SJCRH30 (cell line): ENCODE data around the gene RPL31. TPM values are rescaled to one million over a fixed set of nuclear protein-coding genes. Genes with fewer than 3 reads are reported as not detected.

Experiments used
- DNase-seq, 2 experiments: peaks; one replicate each; pipeline ENCODE4 v3.0.0-alpha.2; 2015 to 2020
- H3K27ac ChIP-seq: fragments of 250-450 bp; sonication (Bioruptor Pico); 2 replicates; pipeline ENCODE4 v1.5.1; 2020; ENCODE audit warnings: mild to moderate bottlenecking, moderate library complexity
- H3K27me3 ChIP-seq: fragments of 250-450 bp; sonication (Bioruptor Pico); 2 replicates; pipeline ENCODE4 v1.5.1; 2020; ENCODE audit warnings: mild to moderate bottlenecking, moderate library complexity
- H3K36me3 ChIP-seq: fragments of 250-450 bp; sonication (Bioruptor Pico); 2 replicates; pipeline ENCODE4 v1.5.1; 2020; ENCODE audit warnings: mild to moderate bottlenecking, moderate library complexity
- H3K4me1 ChIP-seq: fragments of 250-450 bp; sonication (Bioruptor Pico); 2 replicates; pipeline ENCODE4 v1.5.1; 2020; ENCODE audit warnings: mild to moderate bottlenecking, moderate library complexity
- H3K4me3 ChIP-seq: fragments of 250-450 bp; sonication (Bioruptor Pico); 2 replicates; pipeline ENCODE4 v1.5.1; 2020; ENCODE audit warnings: mild to moderate bottlenecking, moderate library complexity
- H3K9me3 ChIP-seq: fragments of 250-450 bp; sonication (Bioruptor Pico); replicated peaks from 2 replicates; pipeline ENCODE4 v1.5.1; 2020; ENCODE audit warnings: mild to moderate bottlenecking, moderate library complexity
- total RNA-seq: library from RNA; depleted of rRNA; stranded (reverse); fragments of >200 nt; shearing (Covaris generic); gene quantifications from 2 replicates; pipeline ENCODE4 v1.2.3, GENCODE V29; 2014

Gene RPL31
- total RNA-seq, 1 experiment from 2014 or later: 2,572 TPM

DNA sequence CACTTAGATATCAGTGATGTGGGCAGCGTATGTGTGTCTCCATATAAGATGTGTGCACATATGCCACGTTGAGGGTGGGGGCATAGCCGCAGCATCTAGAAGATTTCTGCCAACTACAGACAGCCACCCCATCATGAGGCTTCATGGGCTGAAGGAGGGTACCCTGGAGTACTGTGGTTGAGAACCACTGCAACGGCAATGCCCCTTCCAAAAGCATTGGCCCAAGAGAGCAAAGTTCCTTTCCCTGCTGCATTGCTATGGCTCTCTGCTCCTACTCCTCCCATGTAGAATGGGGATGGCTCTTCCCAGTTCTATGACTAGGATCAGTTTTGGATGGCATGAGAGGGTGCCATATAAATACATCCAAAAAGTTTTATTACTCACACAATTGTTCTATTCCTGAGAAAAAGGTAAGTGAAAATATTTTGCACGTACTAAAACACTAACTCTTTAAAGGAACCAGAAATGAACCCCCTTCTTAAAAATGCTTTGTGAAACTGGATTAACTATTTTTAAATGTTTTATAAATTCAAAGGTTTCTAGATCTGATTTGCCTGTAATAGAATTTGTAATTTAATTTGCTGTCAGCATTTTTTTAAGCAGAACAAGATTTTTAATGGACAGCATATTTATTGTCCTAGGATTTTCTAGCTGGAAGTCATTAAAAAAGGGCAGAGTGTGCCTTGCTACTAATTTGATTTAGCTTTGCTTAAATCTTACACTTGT is 4.4 kb upstream of the RPL31 start:
- Histone ChIP-seq H3K4me3 (no peak overlapping the region), H3K36me3 (peaks cover 3% of the 10 kb centered on the region), H3K9me3 (0 out of 2 replicates have a peak, but pooled peaks cover 2% of the 10 kb centered on the region), H3K27ac (no peak overlapping the region), H3K27me3 (peaks cover 16% of the 10 kb centered on the region), H3K4me1 (peaks cover 3% of the 10 kb centered on the region; the same call in 1 of the 2 replicates)
- DNase-seq: no peak

DNA sequence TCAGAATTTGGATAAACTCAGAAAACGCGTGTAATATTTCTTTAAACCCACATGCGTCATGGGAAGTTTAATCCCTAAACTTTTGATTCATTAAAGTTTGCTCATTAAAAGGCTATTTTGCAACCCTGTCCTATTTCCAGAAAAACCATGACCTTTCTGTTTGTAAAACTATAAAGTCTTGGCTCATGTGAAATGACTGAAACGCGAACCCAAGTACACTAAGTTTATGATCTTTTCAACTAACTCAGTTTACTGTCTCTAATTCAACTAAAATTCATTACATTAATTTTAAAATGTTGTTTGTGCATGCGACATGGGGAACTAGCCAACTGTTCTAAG is 3.9 kb upstream of the RPL31 start:
- Histone ChIP-seq H3K27me3 (peaks cover 16% of the 10 kb centered on the region), H3K9me3 (0 out of 2 replicates have a peak, but pooled peaks cover 2% of the 10 kb centered on the region), H3K4me1 (peaks cover 3% of the 10 kb centered on the region; the same call in 1 of the 2 replicates), H3K27ac (no peak overlapping the region), H3K36me3 (peaks cover 8% of the 10 kb centered on the region), H3K4me3 (no peak overlapping the region)
- no peak for DNase-seq

DNA sequence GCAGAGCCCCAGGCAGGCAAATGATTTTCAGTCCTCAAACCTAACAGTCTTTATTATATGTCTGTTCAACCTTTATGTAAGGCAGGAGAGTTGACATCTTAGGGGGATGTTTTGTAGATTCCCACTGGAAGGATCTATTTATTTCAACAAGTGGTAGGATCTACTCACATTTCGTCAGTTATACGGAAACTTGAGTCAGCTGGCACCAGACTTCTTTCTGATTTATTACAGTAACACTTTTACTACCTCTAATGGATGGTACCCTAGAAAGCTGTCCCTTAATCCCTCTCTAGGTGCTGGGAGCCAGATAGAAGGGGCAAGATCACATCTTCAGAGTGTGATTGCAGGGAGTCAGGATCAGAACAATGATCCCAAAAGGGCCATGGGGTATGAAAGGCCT is 2.1 kb upstream of the RPL31 start:
- H3K36me3 ChIP-seq: peaks cover 26% of the 10 kb centered on the region
- no peak for DNase-seq
- H3K27me3 ChIP-seq: peaks cover 16% of the 10 kb centered on the region
- peaks cover 7% of the 10 kb centered on the region for H3K4me1 ChIP-seq
- no peak overlapping the region for H3K27ac ChIP-seq
- H3K9me3 ChIP-seq: 0 out of 2 replicates have a peak, but pooled peaks cover 2% of the 10 kb centered on the region
- H3K4me3 ChIP-seq: no peak overlapping the region

DNA sequence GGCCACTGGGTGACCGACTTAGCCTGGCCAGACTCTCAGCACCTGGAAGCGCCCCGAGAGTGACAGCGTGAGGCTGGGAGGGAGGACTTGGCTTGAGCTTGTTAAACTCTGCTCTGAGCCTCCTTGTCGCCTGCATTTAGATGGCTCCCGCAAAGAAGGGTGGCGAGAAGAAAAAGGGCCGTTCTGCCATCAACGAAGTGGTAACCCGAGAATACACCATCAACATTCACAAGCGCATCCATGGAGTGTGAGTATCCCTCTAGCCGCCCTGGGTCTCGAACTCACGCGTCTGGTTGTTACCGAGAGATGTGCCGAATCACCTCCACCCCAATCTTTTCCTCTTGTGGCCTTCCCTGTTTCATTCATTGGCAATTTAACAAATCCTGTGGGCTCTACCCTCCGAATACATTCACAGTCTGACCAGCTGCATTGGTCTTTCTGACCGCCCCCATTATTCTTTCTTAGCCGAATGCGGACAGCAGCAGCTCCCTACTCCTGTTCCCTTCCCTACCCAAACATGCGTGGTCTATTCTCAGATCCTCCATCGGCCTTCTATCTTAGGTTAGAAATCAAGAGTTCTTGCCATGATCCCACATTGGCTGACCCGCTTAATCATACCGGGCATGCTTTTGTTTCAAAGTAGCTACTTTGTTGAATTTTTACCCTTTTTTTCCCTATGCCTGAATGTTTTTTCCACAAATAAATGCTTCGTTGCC is 631 bp downstream of the RPL31 start:
- H3K4me1 ChIP-seq: peaks cover 7% of the 10 kb centered on the region
- peak overlapping the region; percentile 88 for H3K27ac ChIP-seq
- peaks cover 4% of the 10 kb centered on the region for H3K27me3 ChIP-seq
- H3K36me3 ChIP-seq: peaks cover 54% of the 10 kb centered on the region
- H3K9me3 ChIP-seq: 0 out of 2 replicates have a peak, but pooled peaks cover 2% of the 10 kb centered on the region
- peak overlapping the region; percentile 86 for H3K4me3 ChIP-seq
- peak in 1 of 2 experiments; percentile 52 for DNase-seq

DNA sequence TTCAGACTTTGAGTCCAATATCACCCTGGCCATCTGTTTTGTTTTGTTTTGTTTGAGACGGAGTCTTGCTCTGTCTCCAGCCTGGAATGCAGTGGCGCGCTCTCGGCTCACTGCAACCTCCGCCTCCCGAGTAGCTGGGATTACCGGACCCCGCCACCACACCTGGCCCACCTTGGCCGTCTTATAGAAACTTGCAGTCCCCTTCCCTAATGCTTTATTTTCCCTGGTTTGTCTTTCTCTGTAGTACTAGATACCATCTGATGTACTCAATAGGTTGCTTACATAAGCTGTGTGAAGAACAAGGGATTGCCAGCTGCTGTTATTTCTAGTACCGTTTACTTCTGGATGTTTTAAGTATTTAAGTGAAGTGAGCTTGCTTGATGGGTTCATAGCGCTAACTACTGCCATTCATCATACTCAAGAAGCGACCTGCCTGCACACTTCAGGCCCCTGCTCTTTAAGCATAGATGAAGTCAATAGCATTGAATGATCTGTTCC is 1.2 kb downstream of the RPL31 start:
- H3K9me3 ChIP-seq: 0 out of 2 replicates have a peak, but pooled peaks cover 2% of the 10 kb centered on the region
- H3K4me3 ChIP-seq: peak overlapping the region; percentile 86
- H3K4me1 ChIP-seq: peaks cover 7% of the 10 kb centered on the region
- no peaks in the 10 kb centered on the region for H3K27me3 ChIP-seq
- peak overlapping the region; percentile 88 for H3K27ac ChIP-seq
- peaks cover 60% of the 10 kb centered on the region for H3K36me3 ChIP-seq
- no peak for DNase-seq

DNA sequence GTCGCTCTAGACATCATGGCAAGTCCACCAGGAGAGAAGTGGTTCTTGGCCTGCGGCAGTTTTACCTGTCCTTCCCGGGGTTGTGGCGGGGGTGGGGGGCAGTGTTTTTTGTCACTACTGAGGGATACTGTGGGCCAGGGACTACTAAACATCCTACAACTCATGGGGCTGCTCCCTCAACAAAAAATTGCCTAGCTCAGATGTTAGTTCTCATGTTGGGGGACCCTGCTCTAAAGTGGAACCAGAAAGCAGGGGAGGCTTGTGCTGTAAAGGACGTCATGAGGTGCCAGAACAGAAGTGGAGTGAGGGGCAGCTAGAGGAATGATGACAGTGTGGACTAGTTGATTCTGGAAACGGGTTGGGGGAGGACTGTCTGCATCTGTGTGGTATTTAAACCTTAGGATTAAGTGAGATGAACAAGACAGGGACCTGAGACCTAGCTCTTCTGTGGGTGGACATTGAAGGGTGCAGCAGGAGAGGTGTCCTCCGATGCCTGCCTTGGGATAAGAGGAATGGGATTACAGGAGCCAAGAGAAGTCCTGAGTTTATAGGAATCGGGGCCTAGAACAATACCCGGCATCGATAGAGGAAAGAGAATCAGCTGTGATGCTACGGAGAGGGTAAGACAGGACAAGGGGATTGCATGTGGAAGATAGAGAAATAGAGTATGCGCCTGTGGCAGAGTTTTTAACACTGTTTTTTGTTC is 2.7 kb downstream of the RPL31 start:
- 0 out of 2 replicates have a peak, but pooled peaks cover 2% of the 10 kb centered on the region for H3K9me3 ChIP-seq
- peaks cover 65% of the 10 kb centered on the region for H3K36me3 ChIP-seq
- peaks cover 7% of the 10 kb centered on the region for H3K4me1 ChIP-seq
- no peak overlapping the region for H3K27ac ChIP-seq
- H3K27me3 ChIP-seq: no peaks in the 10 kb centered on the region
- no peak for DNase-seq
- no peak overlapping the region for H3K4me3 ChIP-seq

DNA sequence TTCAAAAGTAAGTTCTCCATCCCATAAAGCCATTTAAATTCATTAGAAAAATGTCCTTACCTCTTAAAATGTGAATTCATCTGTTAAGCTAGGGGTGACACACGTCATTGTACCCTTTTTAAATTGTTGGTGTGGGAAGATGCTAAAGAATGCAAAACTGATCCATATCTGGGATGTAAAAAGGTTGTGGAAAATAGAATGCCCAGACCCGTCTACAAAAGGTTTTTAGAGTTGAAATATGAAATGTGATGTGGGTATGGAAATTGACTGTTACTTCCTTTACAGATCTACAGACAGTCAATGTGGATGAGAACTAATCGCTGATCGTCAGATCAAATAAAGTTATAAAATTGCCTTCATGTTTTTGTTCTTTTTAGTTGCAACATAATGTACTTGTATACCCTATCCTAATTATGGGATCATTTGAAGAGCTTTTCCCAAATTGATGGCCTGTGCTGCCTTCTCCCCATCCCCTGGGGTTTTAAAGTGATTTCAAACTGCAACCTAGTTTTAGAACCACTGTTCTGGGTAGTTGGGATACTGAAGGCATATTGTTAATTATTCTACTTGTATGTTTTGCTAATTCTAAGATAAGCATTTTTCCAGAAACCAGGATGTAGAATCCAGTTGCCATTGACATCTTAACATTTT is 4.1 kb downstream of the RPL31 start:
- Histone ChIP-seq H3K27me3 (no peaks in the 10 kb centered on the region), H3K27ac (no peak overlapping the region), H3K4me1 (peaks cover 7% of the 10 kb centered on the region), H3K4me3 (no peak overlapping the region), H3K9me3 (0 out of 2 replicates have a peak, but pooled peaks cover 1% of the 10 kb centered on the region), H3K36me3 (peaks cover 71% of the 10 kb centered on the region)
- DNase-seq: no peak

DNA sequence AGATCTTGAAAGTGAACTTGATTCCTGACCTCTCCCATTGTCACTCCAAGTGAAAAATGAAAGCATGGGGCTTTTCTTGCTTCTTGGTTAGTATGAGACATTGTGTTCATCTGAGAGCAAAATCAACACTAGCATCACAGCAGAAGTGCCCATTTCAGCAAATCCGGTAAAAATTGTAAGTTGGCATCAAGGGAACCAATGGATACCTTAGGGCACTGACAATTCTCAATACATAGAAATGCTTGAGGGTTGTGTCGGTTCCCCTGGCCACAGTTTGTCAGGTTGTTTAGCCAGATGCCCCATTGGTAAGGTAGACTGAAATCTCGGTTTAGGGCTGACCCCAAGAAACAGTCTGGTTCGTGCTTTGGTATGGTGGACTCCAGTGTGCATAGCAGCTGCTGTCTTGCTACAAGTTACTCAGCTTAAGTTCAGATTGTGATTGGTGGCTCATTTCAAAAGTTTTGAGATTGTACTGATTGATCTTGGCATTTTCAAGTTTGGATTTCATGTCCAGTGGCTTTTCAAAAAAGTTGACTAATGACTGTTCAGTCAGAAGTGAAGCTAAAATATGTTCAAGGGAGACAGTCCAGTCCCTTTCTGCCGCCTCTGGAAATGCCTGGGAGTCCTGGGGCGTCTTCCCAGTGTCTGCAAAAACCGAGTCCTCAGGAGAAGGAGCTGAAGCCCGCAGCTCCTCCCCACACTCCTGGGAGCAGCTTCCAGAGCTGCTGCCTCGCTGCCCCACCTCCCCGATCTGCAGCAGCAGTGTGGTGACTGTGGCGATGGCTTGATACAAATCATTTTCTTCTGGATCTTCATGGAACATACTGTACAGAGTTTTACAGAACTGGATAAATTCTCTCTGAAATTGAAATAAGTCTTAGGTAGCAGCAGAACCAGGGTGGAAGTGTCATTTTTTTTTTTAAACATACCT is 5.6 kb downstream of the RPL31 start:
- Histone ChIP-seq H3K27me3 (no peaks in the 10 kb centered on the region), H3K9me3 (no peaks in the 10 kb centered on the region), H3K4me3 (no peak overlapping the region), H3K36me3 (peaks cover 67% of the 10 kb centered on the region), H3K4me1 (peaks cover 4% of the 10 kb centered on the region; the same call in 1 of the 2 replicates), H3K27ac (no peak overlapping the region)
- peak in 1 of 2 experiments; percentile 24 for DNase-seq

DNA sequence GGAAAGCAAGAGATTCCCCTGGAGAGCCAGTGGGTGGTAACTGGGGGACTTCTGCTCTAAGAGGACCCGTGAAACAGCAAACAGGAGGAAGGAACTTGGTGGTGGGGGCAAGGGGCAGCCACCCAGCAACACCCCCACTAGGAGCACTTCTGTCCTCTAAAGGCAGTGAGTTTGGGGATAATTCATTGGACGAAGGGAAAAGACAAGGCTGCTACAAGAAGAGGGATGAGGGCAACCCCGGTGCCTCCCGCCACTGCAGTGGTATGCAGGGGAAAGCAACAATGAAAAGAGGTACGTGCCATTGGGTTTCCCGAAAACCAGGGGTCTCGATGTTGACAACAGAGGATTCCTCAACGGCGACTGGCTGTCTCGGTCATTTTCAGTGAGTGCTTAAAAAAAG is 9.1 kb downstream of the RPL31 start:
- no peak for DNase-seq
- Histone ChIP-seq H3K9me3 (no peaks in the 10 kb centered on the region), H3K36me3 (peaks cover 39% of the 10 kb centered on the region), H3K4me3 (no peak overlapping the region), H3K27ac (no peak overlapping the region), H3K4me1 (no peaks in the 10 kb centered on the region; the same call in 1 of the 2 replicates), H3K27me3 (no peaks in the 10 kb centered on the region)

DNA sequence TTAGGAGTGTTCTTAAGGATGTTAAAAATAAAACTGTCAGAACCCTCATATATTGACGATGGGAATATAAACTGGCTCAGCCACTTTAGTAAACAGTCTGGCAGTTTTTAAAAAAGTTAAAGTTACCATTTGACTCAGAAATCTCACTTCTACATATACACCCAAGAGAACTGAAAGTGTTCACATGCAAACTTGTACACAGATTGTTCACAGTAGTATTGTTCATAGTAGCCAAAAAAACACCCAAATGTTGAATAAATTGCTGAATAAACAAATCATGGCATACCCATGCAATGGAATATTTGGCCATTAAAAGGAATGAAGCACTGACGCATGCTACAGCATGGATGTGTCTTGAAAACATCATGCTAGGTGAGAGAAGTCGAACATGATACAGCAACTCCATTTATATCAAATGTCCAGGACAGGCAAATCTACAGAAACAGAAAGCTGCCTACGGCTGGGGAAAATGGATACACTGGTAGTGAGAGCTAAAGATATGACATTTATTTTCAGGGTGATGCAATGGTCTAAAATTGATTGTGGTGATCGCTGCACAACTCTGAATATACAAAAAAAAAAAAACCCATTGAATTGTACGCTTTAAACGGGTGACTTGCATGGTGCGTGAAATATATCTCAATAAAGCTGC is 10.1 kb downstream of the RPL31 start:
- Histone ChIP-seq H3K27me3 (no peaks in the 10 kb centered on the region), H3K36me3 (peaks cover 28% of the 10 kb centered on the region), H3K9me3 (no peaks in the 10 kb centered on the region), H3K4me1 (no peaks in the 10 kb centered on the region; the same call in 1 of the 2 replicates), H3K27ac (no peak overlapping the region), H3K4me3 (no peak overlapping the region)
- DNase-seq: no peak

DNA sequence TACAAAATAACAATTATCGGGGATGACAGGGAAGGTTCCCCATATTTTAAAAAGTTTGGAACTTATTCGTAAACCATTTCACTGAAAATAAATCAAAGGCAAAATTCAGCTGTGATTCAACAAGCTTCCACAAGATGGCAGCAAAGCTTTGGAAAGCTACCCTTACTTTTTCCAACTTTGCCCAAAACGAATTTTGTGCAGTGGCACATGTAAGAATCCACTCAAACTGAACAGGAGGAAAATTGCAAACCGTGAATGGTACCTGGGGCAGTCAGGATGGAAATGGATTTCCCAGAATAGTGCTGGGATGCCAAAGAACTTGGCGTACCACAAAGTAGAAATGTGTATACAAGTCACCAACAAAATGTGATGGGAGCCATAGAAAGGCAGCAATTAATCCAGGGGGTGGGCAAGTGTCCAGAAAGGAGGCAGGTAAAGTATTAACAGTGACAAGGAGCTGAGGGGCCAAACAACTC is 10.7 kb downstream of the RPL31 start:
- peaks cover 23% of the 10 kb centered on the region for H3K36me3 ChIP-seq
- DNase-seq: peak; percentile 22 to 66
- H3K4me1 ChIP-seq: no peaks in the 10 kb centered on the region; the same call in 1 of the 2 replicates
- H3K27ac ChIP-seq: no peak overlapping the region
- H3K4me3 ChIP-seq: no peak overlapping the region
- no peaks in the 10 kb centered on the region for H3K27me3 ChIP-seq
- H3K9me3 ChIP-seq: no peaks in the 10 kb centered on the region

DNA sequence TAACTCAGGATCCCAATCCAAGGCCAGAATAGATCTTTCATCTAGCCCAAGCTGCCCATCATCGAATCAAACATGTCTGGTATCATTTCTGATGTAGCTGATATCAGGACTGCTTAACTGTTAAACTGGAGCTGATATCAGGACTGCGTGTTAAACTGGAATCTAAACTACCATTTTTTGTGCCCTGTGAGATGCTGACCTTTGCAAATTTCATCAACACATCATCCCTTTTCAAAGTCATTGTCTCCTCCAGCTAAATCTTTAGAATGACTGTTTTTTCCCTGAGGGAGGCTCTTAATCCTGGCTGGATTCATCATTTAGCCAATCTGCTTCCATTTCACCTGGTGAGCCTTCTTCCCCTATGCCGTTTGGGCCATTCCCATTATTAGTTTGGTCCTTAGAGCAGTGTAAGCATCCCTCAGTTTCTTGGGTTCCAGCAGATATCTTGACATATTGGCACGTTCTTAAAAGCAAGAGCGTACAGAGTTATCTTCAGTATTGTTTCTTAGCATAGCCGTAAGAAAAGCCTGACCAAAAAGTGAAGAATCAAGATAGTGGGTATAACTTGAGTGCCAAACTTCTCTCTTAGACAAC is 12.3 kb downstream of the RPL31 start:
- no peak overlapping the region for H3K4me3 ChIP-seq
- no peaks in the 10 kb centered on the region for H3K9me3 ChIP-seq
- no peaks in the 10 kb centered on the region for H3K27me3 ChIP-seq
- no peak overlapping the region for H3K27ac ChIP-seq
- peaks cover 17% of the 10 kb centered on the region for H3K36me3 ChIP-seq
- no peaks in the 10 kb centered on the region for H3K4me1 ChIP-seq
- no peak for DNase-seq

DNA sequence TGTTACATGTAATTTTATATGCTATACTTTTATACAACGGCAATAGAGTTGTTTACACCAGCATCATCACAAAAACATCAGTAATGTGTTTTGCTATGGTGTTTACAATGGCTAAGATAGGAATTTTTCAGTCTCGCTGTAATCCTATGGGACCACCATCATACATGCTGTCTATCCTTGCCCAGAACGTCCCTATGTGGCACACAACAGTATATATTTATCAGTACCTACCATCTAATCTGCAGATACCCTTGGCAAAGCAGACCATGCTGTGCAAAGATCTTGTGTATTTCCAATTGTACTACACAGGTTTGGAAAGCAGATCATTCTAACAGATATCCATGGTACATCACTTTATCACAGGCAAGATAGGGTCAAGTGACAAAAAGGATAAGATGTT is 15.3 kb downstream of the RPL31 start:
- Histone ChIP-seq H3K36me3 (peaks cover 12% of the 10 kb centered on the region; the same call in 1 of the 2 replicates), H3K27me3 (no peaks in the 10 kb centered on the region), H3K4me1 (no peaks in the 10 kb centered on the region), H3K9me3 (no peaks in the 10 kb centered on the region), H3K4me3 (no peak overlapping the region), H3K27ac (no peak overlapping the region)
- no peak for DNase-seq
